ENCODE results near the gene GNAO1. TPM values are rescaled to one million over a fixed set of nuclear protein-coding genes. Genes with fewer than 3 reads are reported as not detected.
A peak's percentile ranks its signal among the peaks of the same experiment; 100 is the strongest.

The GNAO1 gene
- total RNA-seq, 1 donor from 2014 or later: 0.53 TPM

- peaks cover 0 to 3% of the 10 kb centered on the region in 2 donors for H3K4me1 ChIP-seq
- H3K27me3 ChIP-seq: no peaks in the 10 kb centered on the region
- intact Hi-C loops (cut with DNase I): loop anchor here (10.0 kb wide), 1 partner anchor 1264 kb away; the partner anchor contains the start of gene IRX5
- no peak overlapping the region for H3K27ac ChIP-seq
- H3K4me3 ChIP-seq: no peak overlapping the region
- H3K36me3 ChIP-seq: no peaks in the 10 kb centered on the region
- DNase-seq (ENCODE audit: low spot score in 2 of 2): no peak
- no peaks in the 10 kb centered on the region for H3K9me3 ChIP-seq
- no peak for TF ChIP-seq CTCF (IDR thresholded peaks at IDR 0.05)
Observed at GRCh38 chr16:56198755-56199114, 7.4 kb downstream of the GNAO1 start.

- no peak for TF ChIP-seq CTCF (IDR thresholded peaks at IDR 0.05)
- H3K9me3 ChIP-seq: no peaks in the 10 kb centered on the region
- no peaks in the 10 kb centered on the region for H3K36me3 ChIP-seq
- no peak for DNase-seq (ENCODE audit: low spot score in 2 of 2)
- intact Hi-C loops (cut with DNase I): loop anchor here (10.0 kb wide), 1 partner anchor 1264 kb away; the partner anchor contains the start of gene IRX5
- H3K27ac ChIP-seq: no peak overlapping the region
- H3K27me3 ChIP-seq: no peaks in the 10 kb centered on the region
- peaks cover 0 to 3% of the 10 kb centered on the region in 2 donors for H3K4me1 ChIP-seq
- no peak overlapping the region for H3K4me3 ChIP-seq
Observed at GRCh38 chr16:56199164-56199563, 7.9 kb downstream of the GNAO1 start.

DNA sequence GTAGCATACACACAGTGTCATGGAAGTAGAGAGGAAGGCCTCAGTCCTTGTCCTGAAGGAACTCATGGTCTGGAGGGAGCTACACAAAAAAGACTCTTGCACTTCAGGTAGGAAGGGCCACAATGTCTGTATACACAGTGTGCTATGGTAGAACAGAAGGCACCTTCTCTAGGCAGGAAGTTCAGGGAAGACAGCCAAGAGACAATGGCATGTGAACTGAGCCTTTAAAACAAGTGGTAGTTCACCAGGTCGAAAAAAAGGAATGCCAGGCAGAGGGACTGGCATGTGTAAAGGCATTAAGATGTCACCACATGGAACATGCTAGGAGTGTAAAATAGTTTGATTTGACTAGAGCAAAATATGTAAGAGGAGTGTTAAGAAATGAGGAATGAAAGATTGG is 9.7 kb downstream of the GNAO1 start:
- Histone ChIP-seq H3K4me3 (no peak overlapping the region), H3K27ac (no peak overlapping the region), H3K4me1 (no peaks in the 10 kb centered on the region), H3K27me3 (no peaks in the 10 kb centered on the region), H3K9me3 (no peaks in the 10 kb centered on the region), H3K36me3 (no peaks in the 10 kb centered on the region)
- no peak for TF ChIP-seq CTCF (IDR thresholded peaks at IDR 0.05)
- intact Hi-C loops (cut with DNase I): no loop called here
- DNase-seq (ENCODE audit: low spot score in 2 of 2): no peak

GRCh38 chr16:56202036-56202435 is 10.7 kb downstream of the GNAO1 start:
- no peak overlapping the region for H3K27ac ChIP-seq
- no peaks in the 10 kb centered on the region for H3K36me3 ChIP-seq
- no peaks in the 10 kb centered on the region for H3K27me3 ChIP-seq
- no peaks in the 10 kb centered on the region for H3K4me1 ChIP-seq
- TF ChIP-seq CTCF (IDR thresholded peaks at IDR 0.05): no peak
- DNase-seq (ENCODE audit: low spot score in 2 of 2): no peak
- no peaks in the 10 kb centered on the region for H3K9me3 ChIP-seq
- no peak overlapping the region for H3K4me3 ChIP-seq
- intact Hi-C loops (cut with DNase I): no loop called here

- DNase-seq (ENCODE audit: low spot score in 2 of 2): no peak
- peak in 1 of 3 experiments; percentile 14 for TF ChIP-seq CTCF (IDR thresholded peaks at IDR 0.05)
- intact Hi-C loops (cut with DNase I): no loop called here
- Histone ChIP-seq H3K4me1 (no peaks in the 10 kb centered on the region), H3K36me3 (no peaks in the 10 kb centered on the region), H3K27me3 (no peaks in the 10 kb centered on the region), H3K4me3 (no peak overlapping the region), H3K9me3 (no peaks in the 10 kb centered on the region), H3K27ac (no peak overlapping the region)
Observed at GRCh38 chr16:56203052-56203451, 11.8 kb downstream of the GNAO1 start.

DNA sequence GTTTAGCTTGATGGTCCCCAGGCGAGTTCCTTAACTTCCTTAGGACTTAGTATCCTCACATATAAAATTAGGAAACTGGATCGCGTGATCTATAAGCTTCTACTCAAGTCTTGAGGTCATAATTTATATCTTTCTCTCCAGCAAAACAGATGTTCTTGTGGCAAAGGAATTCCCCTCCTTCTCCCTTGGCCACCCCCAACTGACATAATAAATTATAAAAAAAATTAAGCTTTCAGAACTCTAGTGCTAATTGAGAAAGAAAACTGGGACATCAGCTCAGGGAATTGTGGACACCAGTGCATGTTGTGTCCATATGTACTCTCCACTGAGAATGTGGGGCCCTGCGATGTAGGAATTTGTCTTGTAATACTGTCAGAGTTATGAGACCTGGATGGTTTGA is 13.5 kb downstream of the GNAO1 start:
- no peaks in the 10 kb centered on the region for H3K9me3 ChIP-seq
- no peak for DNase-seq (ENCODE audit: low spot score in 2 of 2)
- intact Hi-C loops (cut with DNase I): no loop called here
- no peak overlapping the region for H3K27ac ChIP-seq
- H3K36me3 ChIP-seq: no peaks in the 10 kb centered on the region
- H3K27me3 ChIP-seq: no peaks in the 10 kb centered on the region
- TF ChIP-seq CTCF (IDR thresholded peaks at IDR 0.05): no peak
- no peaks in the 10 kb centered on the region for H3K4me1 ChIP-seq
- H3K4me3 ChIP-seq: no peak overlapping the region
